Gastrocnemius medialis (tissue), 4 donors: ENCODE data around the gene GALNT18. TPM values are rescaled to one million over a fixed set of nuclear protein-coding genes. Genes with fewer than 3 reads are reported as not detected.

Experiments used
- ATAC-seq, 2 donors: fragments of 150-250 bp; one replicate each; pipeline ENCODE4 v1.9.1; 2016
- DNase-seq, 2 donors: peaks; one replicate each; pipeline ENCODE4 v3.0.0-alpha.2; 2019
- H3K27ac ChIP-seq, 4 donors: fragments of 200-600 bp; sonication (generic); 1 replicate in 1 of 4; 2 replicates in 3 of 4; pipeline ENCODE4 v1.5.1; 2016 to 2018; ENCODE audit warnings: mild to moderate bottlenecking in 2 of 4, moderate library complexity in 1 of 4
- H3K27me3 ChIP-seq, 3 donors: fragments of 200-600 bp; sonication (generic) in 2 of 3; 1 replicate in 1 of 3; 2 replicates in 2 of 3; pipeline versions ENCODE4 v1.5.1 to v1.6.0; 2016 to 2019; ENCODE audit warnings: mild to moderate bottlenecking in 1 of 3, moderate library complexity in 1 of 3
- H3K36me3 ChIP-seq, 2 donors: fragments of 200-600 bp; sonication (generic) in 1 of 2; one replicate each; pipeline ENCODE4 v1.5.1; 2017 to 2018
- H3K4me1 ChIP-seq, 2 donors: fragments of 200-600 bp; sonication (generic) in 1 of 2; one replicate each; pipeline ENCODE4 v1.5.1; 2016 to 2017; ENCODE audit warnings: mild to moderate bottlenecking in 2 of 2
- H3K4me3 ChIP-seq, 4 donors: fragments of 200-600 bp; sonication (generic) in 3 of 4; 1 replicate in 1 of 4; 2 replicates in 3 of 4; pipeline ENCODE4 v1.5.1; 2016 to 2019; ENCODE audit warnings: mild to moderate bottlenecking in 2 of 4
- H3K9me3 ChIP-seq, 3 donors: fragments of 200-600 bp; sonication (generic) in 2 of 3; 1 replicate in 1 of 3; 2 replicates in 2 of 3; pipeline ENCODE4 v1.5.1; 2016 to 2019
- CTCF ChIP-seq, 5 experiments: fragments of 450-650 bp in 3 of 5; fragments of 200-600 bp in 2 of 5; sonication (generic) in 2 of 5; IDR thresholded peaks in 4 of 5; conservative IDR thresholded peaks in 1 of 5; 1 replicate in 4 of 5; 2 replicates in 1 of 5; pipeline ENCODE4 v1.5.1; 2016 to 2019; ENCODE audit warnings: antibody characterized with exemption in 5 of 5, mild to moderate bottlenecking in 3 of 5, moderate library complexity in 3 of 5
- POLR2A ChIP-seq, 2 donors: fragments of 450-650 bp; IDR thresholded peaks; one replicate each; pipeline ENCODE4 v1.6.1; 2017; ENCODE audit warnings: antibody characterized with exemption in 2 of 2, mild to moderate bottlenecking in 2 of 2, moderate library complexity in 2 of 2
- in situ Hi-C, 4 donors: fragments of 200-750 bp; cut with MboI; loops; one replicate each; pipeline versions ENCODE4 v1.15.0 to v1.8.0; 2017; ENCODE audit warnings: low sequenced_read_pairs in 4 of 4
- intact Hi-C: fragments of 100-400 bp; cut with DNase I; formaldehyde crosslinking; loops from one replicate; pipeline ENCODE4 v1.15.1; 2023; ENCODE audit warnings: low total_unique reads
- total RNA-seq, 4 donors: library from RNA; depleted of rRNA; stranded (reverse); fragments of >200 nt; gene quantifications; one replicate each; pipeline versions ENCODE4 v1.1.0 to v1.2.3, GENCODE V29; 2016

The GALNT18 gene
- total RNA-seq, 4 donors from 2014 or later: 10.5 to 29.2 (median 11.2) TPM

GRCh38 chr11:11622772-11623171 lies 967 bp upstream of the GALNT18 start:
- no peaks in the 10 kb centered on the region for H3K27me3 ChIP-seq
- intact Hi-C loops: loop anchor here (5.0 to 10.0 kb wide), 2 partner anchors 218 to 310 kb away; no protein-coding TSS in a partner anchor
- peak in 1 of 2 donors; percentile 7 for ATAC-seq
- no peaks in the 10 kb centered on the region for H3K36me3 ChIP-seq
- H3K27ac ChIP-seq: peak overlapping the region; percentile 46 to 79 (median 68)
- no peak for TF ChIP-seq CTCF (IDR thresholded peaks at IDR 0.05 in 4 of 5, conservative IDR thresholded peaks at IDR 0.05 in 1 of 5)
- no peak for TF ChIP-seq POLR2A (IDR thresholded peaks at IDR 0.05)
- in situ Hi-C loops: no loop called here
- DNase-seq: no peak
- no peak overlapping the region for H3K4me3 ChIP-seq
- H3K4me1 ChIP-seq: peaks cover 17 to 25% of the 10 kb centered on the region in 2 donors
- no peaks in the 10 kb centered on the region for H3K9me3 ChIP-seq

- in situ Hi-C loops (no loop called here), intact Hi-C loops (loop anchor here (5.0 to 10.0 kb wide), 2 partner anchors 218 to 310 kb away; no protein-coding TSS in a partner anchor)
- H3K27ac ChIP-seq: peak overlapping the region; percentile 61 to 79 (median 62)
- ATAC-seq (peak in 1 of 2 donors; percentile 3), DNase-seq (peak in 1 of 2 donors; percentile 14)
- peaks cover 17 to 25% of the 10 kb centered on the region in 2 donors for H3K4me1 ChIP-seq
- H3K9me3 ChIP-seq: no peaks in the 10 kb centered on the region
- H3K36me3 ChIP-seq: no peaks in the 10 kb centered on the region
- H3K27me3 ChIP-seq: no peaks in the 10 kb centered on the region
- H3K4me3 ChIP-seq: peak overlapping the region; percentile 40 to 80 (median 69)
- TF ChIP-seq CTCF (IDR thresholded peaks at IDR 0.05 in 4 of 5, conservative IDR thresholded peaks at IDR 0.05 in 1 of 5) (no peak), POLR2A (IDR thresholded peaks at IDR 0.05) (no peak)
Measured at GRCh38 chr11:11622340-11622706, 518 bp upstream of the GALNT18 start.

- peak overlapping the region; percentile 69 to 88 (median 80) for H3K27ac ChIP-seq
- peaks cover 17 to 25% of the 10 kb centered on the region in 2 donors for H3K4me1 ChIP-seq
- ATAC-seq (peak; percentile 19 to 34), DNase-seq (peak in 1 of 2 donors; percentile 14)
- H3K4me3 ChIP-seq: peak overlapping the region; percentile 65 to 88 (median 76)
- H3K27me3 ChIP-seq: no peaks in the 10 kb centered on the region
- H3K9me3 ChIP-seq: no peaks in the 10 kb centered on the region
- H3K36me3 ChIP-seq: no peaks in the 10 kb centered on the region
- TF ChIP-seq CTCF (IDR thresholded peaks at IDR 0.05 in 4 of 5, conservative IDR thresholded peaks at IDR 0.05 in 1 of 5): peak in 2 of 5 experiments; percentile 33 to 46
- peak in 1 of 2 donors; percentile 11 for TF ChIP-seq POLR2A (IDR thresholded peaks at IDR 0.05)
- in situ Hi-C loops (no loop called here), intact Hi-C loops (loop anchor here (5.0 to 10.0 kb wide), 2 partner anchors 216 to 309 kb away; no protein-coding TSS in a partner anchor)
Measured at GRCh38 chr11:11620921-11621572, 758 bp downstream of the GALNT18 start.

GRCh38 chr11:11620173-11620920 lies 1.5 kb downstream of the GALNT18 start:
- intact Hi-C loops (loop anchor here (5.0 to 10.0 kb wide), 2 partner anchors 216 to 308 kb away; no protein-coding TSS in a partner anchor), in situ Hi-C loops (no loop called here)
- peak in 1 of 2 donors; percentile 14 for TF ChIP-seq POLR2A (IDR thresholded peaks at IDR 0.05)
- TF ChIP-seq CTCF (IDR thresholded peaks at IDR 0.05 in 4 of 5, conservative IDR thresholded peaks at IDR 0.05 in 1 of 5): no peak
- H3K36me3 ChIP-seq: no peaks in the 10 kb centered on the region
- peak overlapping the region; percentile 65 to 88 (median 76) for H3K4me3 ChIP-seq
- DNase-seq: peak in 1 of 2 donors; percentile 17
- ATAC-seq: peak; percentile 28 to 51
- H3K4me1 ChIP-seq: peaks cover 17 to 29% of the 10 kb centered on the region in 2 donors
- H3K9me3 ChIP-seq: no peaks in the 10 kb centered on the region
- H3K27ac ChIP-seq: peak overlapping the region; percentile 13 to 88 (median 74)
- no peaks in the 10 kb centered on the region for H3K27me3 ChIP-seq
